Transverse colon (tissue), 3 donors: ENCODE measurements around the gene SLC22A4.

Experiments used
- CTCF ChIP-seq, 5 experiments: fragments of 200-600 bp in 3 of 5; fragments of 450-650 bp in 2 of 5; sonication (generic) in 3 of 5; IDR thresholded peaks; 1 replicate in 2 of 5; 2 replicates in 3 of 5; pipeline ENCODE4 v1.5.1; 2016 to 2017; ENCODE audit warnings: antibody characterized with exemption in 5 of 5, inconsistent platforms in 3 of 5, mild to moderate bottlenecking in 2 of 5, moderate library complexity in 1 of 5
- POLR2A ChIP-seq: fragments of 450-650 bp; IDR thresholded peaks from one replicate; pipeline ENCODE4 v1.6.1; 2016; ENCODE audit warnings: antibody characterized with exemption, mild to moderate bottlenecking, moderate library complexity

GRCh38 chr5:132334812-132335211 lies 40.6 kb downstream of the SLC22A4 start:
- TF ChIP-seq CTCF (IDR thresholded peaks at IDR 0.05) (no peak), POLR2A (no peak)
